ENCODE results near the gene GRM8.

The GRM8 gene

DNA sequence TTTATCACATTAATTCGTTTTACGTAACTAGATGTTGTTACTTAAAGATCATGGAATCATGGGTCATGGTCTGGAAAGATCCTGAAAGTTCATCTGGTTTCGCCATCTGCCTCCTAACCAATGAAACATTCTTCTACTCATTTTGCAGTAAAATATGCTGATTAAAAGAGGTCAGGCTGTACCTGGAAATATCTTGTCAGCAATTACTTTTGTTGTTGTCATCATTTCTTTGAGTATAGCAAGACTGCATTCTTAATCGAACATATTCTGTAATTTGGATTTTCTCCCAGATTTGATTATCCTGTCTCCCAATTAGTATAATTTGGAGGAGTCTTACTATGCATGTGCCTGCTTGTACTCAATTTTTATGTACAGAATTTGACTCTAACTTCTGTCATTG is 833.7 kb downstream of the GRM8 start:
- TF ChIP-seq SIN3A (IDR thresholded peaks at IDR 0.05; ENCODE audit: borderline replicate concordance, insufficient read depth, low read length) (no peak), FOXP2 (optimal IDR thresholded peaks at IDR 0.05; ENCODE audit: borderline replicate concordance, extremely low read depth, extremely low read length, insufficient read depth) (no peak), TAF1 (IDR thresholded peaks at IDR 0.05; ENCODE audit: borderline replicate concordance, insufficient read depth, low read length) (no peak), POLR2AphosphoS5 (IDR thresholded peaks at IDR 0.05; ENCODE audit: low read depth, low read length) (no peak), REST (IDR thresholded peaks at IDR 0.05; ENCODE audit: insufficient read depth in 1 of 2, low read depth in 2 of 2, low read length in 2 of 2) (no peak)

GRCh38 chr7:126411821-126412383 is 840.8 kb downstream of the GRM8 start:
- TF ChIP-seq FOXP2 (optimal IDR thresholded peaks at IDR 0.05; ENCODE audit: borderline replicate concordance, extremely low read depth, extremely low read length, insufficient read depth), result no peak
- TF ChIP-seq REST (IDR thresholded peaks at IDR 0.05; ENCODE audit: insufficient read depth in 1 of 2, low read depth in 2 of 2, low read length in 2 of 2), result no peak
- TF ChIP-seq TAF1 (IDR thresholded peaks at IDR 0.05; ENCODE audit: borderline replicate concordance, insufficient read depth, low read length), result no peak
- no peak for TF ChIP-seq SIN3A (IDR thresholded peaks at IDR 0.05; ENCODE audit: borderline replicate concordance, insufficient read depth, low read length)
- no peak for TF ChIP-seq POLR2AphosphoS5 (IDR thresholded peaks at IDR 0.05; ENCODE audit: low read depth, low read length)

DNA sequence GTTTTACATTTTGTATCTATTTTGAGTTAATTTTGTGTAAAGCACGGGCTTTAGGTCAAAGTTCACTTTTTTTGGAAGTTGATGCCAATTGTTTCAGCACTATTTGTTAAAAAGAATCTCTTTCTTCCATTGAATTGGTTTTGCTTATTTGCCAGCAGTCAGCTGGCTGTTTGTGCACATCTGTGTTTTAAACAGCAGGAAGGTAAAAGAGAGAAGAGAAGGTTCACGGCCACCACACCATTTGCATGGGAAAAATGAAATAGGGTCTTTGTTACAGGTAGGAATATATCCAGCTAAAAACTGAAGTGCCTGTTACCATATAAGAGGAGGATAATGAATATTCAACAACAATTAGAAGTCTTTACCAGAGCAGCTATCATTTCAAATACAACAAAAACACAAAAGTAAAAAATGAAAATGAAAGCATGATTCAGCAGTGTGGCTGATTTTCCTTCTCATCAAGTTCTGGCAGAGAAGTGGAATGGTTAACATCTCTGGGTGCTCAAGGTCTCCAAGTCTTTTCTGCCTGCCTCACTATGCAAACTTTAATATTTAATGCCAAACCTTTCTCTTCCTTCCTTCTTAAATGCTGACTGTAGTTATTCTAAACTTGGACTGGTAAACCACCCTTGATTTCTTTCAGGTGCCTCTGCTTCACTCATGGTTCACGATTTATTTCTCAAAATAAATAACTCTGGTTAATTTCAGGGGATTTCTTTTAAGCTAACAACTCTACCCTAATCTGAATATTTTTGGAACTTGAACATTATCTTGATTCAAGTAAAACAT is 841.5 kb downstream of the GRM8 start:
- TF ChIP-seq TAF1 (IDR thresholded peaks at IDR 0.05; ENCODE audit: borderline replicate concordance, insufficient read depth, low read length) (no peak), POLR2AphosphoS5 (IDR thresholded peaks at IDR 0.05; ENCODE audit: low read depth, low read length) (no peak), SIN3A (IDR thresholded peaks at IDR 0.05; ENCODE audit: borderline replicate concordance, insufficient read depth, low read length) (no peak), FOXP2 (optimal IDR thresholded peaks at IDR 0.05; ENCODE audit: borderline replicate concordance, extremely low read depth, extremely low read length, insufficient read depth) (no peak), REST (IDR thresholded peaks at IDR 0.05; ENCODE audit: insufficient read depth in 1 of 2, low read depth in 2 of 2, low read length in 2 of 2) (no peak)

GRCh38 chr7:126403040-126403439 is 849.7 kb downstream of the GRM8 start:
- TF ChIP-seq REST (IDR thresholded peaks at IDR 0.05; ENCODE audit: insufficient read depth in 1 of 2, low read depth in 2 of 2, low read length in 2 of 2) (no peak), TAF1 (IDR thresholded peaks at IDR 0.05; ENCODE audit: borderline replicate concordance, insufficient read depth, low read length) (no peak), SIN3A (IDR thresholded peaks at IDR 0.05; ENCODE audit: borderline replicate concordance, insufficient read depth, low read length) (no peak), FOXP2 (optimal IDR thresholded peaks at IDR 0.05; ENCODE audit: borderline replicate concordance, extremely low read depth, extremely low read length, insufficient read depth) (no peak), POLR2AphosphoS5 (IDR thresholded peaks at IDR 0.05; ENCODE audit: low read depth, low read length) (no peak)

Data from PFSK-1 (cell line).